Neural progenitor cell (in vitro differentiated cells): Measurements from ENCODE around the gene TSPAN4.

Experiments
- CTCF ChIP-seq: fragments of 200-600 bp; sonication (generic); IDR thresholded peaks from 2 replicates; pipeline ENCODE4 v1.5.1; 2017; ENCODE audit warnings: antibody characterized with exemption, mild to moderate bottlenecking
- EZH2 ChIP-seq: fragments of 200-600 bp; sonication (generic); IDR thresholded peaks from 2 replicates; pipeline ENCODE4 v1.6.1; 2017; ENCODE audit warnings: antibody characterized with exemption, mild to moderate bottlenecking, moderate library complexity
- EZH2phosphoT487 ChIP-seq: fragments of 200-600 bp; sonication (generic); IDR thresholded peaks from 2 replicates; pipeline ENCODE4 v1.6.1; 2017; ENCODE audit warnings: antibody characterized with exemption

- TF ChIP-seq CTCF (no peak), EZH2 (no peak), EZH2phosphoT487 (no peak)
Measured at GRCh38 chr11:862081-862661, 19.5 kb downstream of the TSPAN4 start.
